ENCODE measurements around the gene WFDC5.

DNA sequence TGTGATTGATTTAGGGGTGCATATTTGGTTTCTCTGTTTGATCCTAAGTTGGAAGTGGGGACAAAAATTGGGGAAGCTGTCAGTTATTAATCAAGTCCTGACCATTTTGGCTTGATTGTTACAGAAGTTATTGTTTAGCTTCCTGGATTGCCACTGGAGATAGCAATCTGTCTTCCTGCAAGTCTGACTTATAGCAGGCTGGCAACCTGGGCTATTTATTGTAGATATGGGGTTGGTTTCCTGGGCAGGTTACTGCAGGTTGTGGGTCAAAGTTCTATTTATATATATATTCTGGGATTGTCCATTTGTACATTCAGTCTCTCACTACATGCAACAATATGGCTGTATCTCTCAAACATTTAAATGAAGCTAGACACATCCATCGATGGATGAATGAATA, 31.8 kb downstream of the WFDC5 start:
- TF ChIP-seq YY1 (IDR thresholded peaks at IDR 0.05), result no peak
- TF ChIP-seq, protein P1, sequence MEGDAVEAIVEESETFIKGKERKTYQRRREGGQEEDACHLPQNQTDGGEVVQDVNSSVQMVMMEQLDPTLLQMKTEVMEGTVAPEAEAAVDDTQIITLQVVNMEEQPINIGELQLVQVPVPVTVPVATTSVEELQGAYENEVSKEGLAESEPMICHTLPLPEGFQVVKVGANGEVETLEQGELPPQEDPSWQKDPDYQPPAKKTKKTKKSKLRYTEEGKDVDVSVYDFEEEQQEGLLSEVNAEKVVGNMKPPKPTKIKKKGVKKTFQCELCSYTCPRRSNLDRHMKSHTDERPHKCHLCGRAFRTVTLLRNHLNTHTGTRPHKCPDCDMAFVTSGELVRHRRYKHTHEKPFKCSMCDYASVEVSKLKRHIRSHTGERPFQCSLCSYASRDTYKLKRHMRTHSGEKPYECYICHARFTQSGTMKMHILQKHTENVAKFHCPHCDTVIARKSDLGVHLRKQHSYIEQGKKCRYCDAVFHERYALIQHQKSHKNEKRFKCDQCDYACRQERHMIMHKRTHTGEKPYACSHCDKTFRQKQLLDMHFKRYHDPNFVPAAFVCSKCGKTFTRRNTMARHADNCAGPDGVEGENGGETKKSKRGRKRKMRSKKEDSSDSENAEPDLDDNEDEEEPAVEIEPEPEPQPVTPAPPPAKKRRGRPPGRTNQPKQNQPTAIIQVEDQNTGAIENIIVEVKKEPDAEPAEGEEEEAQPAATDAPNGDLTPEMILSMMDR (IDR thresholded peaks at IDR 0.05; ENCODE audit: low read depth, low read length, missing input control), result no peak
- no peak for TF ChIP-seq JUND (IDR thresholded peaks at IDR 0.05)
- TF ChIP-seq, protein P2, sequence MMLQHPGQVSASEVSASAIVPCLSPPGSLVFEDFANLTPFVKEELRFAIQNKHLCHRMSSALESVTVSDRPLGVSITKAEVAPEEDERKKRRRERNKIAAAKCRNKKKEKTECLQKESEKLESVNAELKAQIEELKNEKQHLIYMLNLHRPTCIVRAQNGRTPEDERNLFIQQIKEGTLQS (IDR thresholded peaks at IDR 0.05), result no peak
- no peak for TF ChIP-seq RXRA (IDR thresholded peaks at IDR 0.05)
- TF ChIP-seq TAF1 (conservative IDR thresholded peaks at IDR 0.05), result no peak
